GM23338 (cell line): ENCODE results near the gene GSN. TPM values are rescaled to one million over a fixed set of nuclear protein-coding genes. Genes with fewer than 3 reads are reported as not detected.

Experiments
- ATAC-seq: fragments of 200-7000 bp; cut with Tn5 transposase; 3 replicates; pipeline ENCODE4 v1.9.1; 2020
- DNase-seq: peaks from one replicate; pipeline ENCODE4 v3.0.0-alpha.2; 2015; ENCODE audit warnings: low spot score
- H2AFZ ChIP-seq: fragments of 200-600 bp; sonication (generic); 2 replicates; pipeline ENCODE4 v1.8.0; 2016; ENCODE audit warnings: antibody characterized with exemption, mild to moderate bottlenecking, moderate library complexity
- H3F3A ChIP-seq: fragments of 200-600 bp; sonication (generic); replicated peaks from 2 replicates; pipeline ENCODE4 v1.8.0; 2017; ENCODE audit warnings: antibody characterized with exemption, mixed run types, low read depth
- H3K27ac ChIP-seq: fragments of 200-600 bp; sonication (generic); 2 replicates; pipeline ENCODE4 v1.6.1; 2016; ENCODE audit warnings: low read depth
- H3K27me3 ChIP-seq: fragments of 200-600 bp; sonication (generic); 2 replicates; pipeline ENCODE4 v1.8.0; 2016; ENCODE audit warnings: mild to moderate bottlenecking, mixed run types, moderate library complexity; ENCODE audit not compliant: insufficient read depth
- H3K36me3 ChIP-seq: fragments of 200-600 bp; sonication (generic); 2 replicates; pipeline ENCODE4 v1.8.0; 2016; ENCODE audit warnings: mild to moderate bottlenecking; ENCODE audit not compliant: insufficient read depth
- H3K4me1 ChIP-seq: fragments of 200-600 bp; sonication (generic); 2 replicates; pipeline ENCODE4 v1.8.0; 2016; ENCODE audit warnings: mild to moderate bottlenecking, moderate library complexity; ENCODE audit not compliant: insufficient read depth
- H3K4me2 ChIP-seq: fragments of 200-600 bp; sonication (generic); 2 replicates; pipeline ENCODE4 v1.7.1; 2017; ENCODE audit warnings: mixed run types
- H3K4me3 ChIP-seq: fragments of 200-600 bp; sonication (generic); 2 replicates; pipeline ENCODE4 v1.6.1; 2016; ENCODE audit warnings: mixed run types
- H3K79me2 ChIP-seq: fragments of 200-600 bp; sonication (generic); replicated peaks from 2 replicates; pipeline ENCODE4 v1.8.0; 2017; ENCODE audit warnings: mild to moderate bottlenecking; ENCODE audit not compliant: insufficient read depth
- H3K9me2 ChIP-seq: fragments of 200-600 bp; sonication (generic); 2 replicates; pipeline ENCODE4 v1.8.0; 2017; ENCODE audit not compliant: insufficient read depth
- H4K20me1 ChIP-seq: fragments of 200-600 bp; sonication (generic); replicated peaks from 2 replicates; pipeline ENCODE4 v1.8.0; 2017; ENCODE audit warnings: mild to moderate bottlenecking; ENCODE audit not compliant: insufficient read depth
- H3K27ac Mint-ChIP-seq: 2 replicates; pipeline ENCODE4 v1.8.0; 2020; ENCODE audit warnings: inconsistent platforms, mild to moderate bottlenecking, moderate library complexity, mixed read lengths
- H3K27me3 Mint-ChIP-seq: 3 replicates; pipeline ENCODE4 v1.8.0; 2022; ENCODE audit warnings: low read depth, mild to moderate bottlenecking, moderate library complexity, mixed read lengths, inconsistent platforms; ENCODE audit not compliant: insufficient read depth, poor library complexity
- H3K36me3 Mint-ChIP-seq: 3 replicates; pipeline ENCODE4 v1.8.0; 2021; ENCODE audit warnings: low read depth, mild to moderate bottlenecking, inconsistent platforms, moderate library complexity, mixed read lengths
- H3K4me1 Mint-ChIP-seq: 3 replicates; pipeline ENCODE4 v1.8.0; 2020; ENCODE audit warnings: mild to moderate bottlenecking, inconsistent platforms, mixed read lengths
- H3K4me3 Mint-ChIP-seq: 3 replicates; pipeline ENCODE4 v1.8.0; 2021; ENCODE audit warnings: moderate library complexity, mild to moderate bottlenecking, inconsistent platforms, mixed read lengths
- H3K9me3 Mint-ChIP-seq: 3 replicates; pipeline ENCODE4 v1.8.0; 2020; ENCODE audit warnings: moderate library complexity, mild to moderate bottlenecking, inconsistent platforms, mixed read lengths
- CREB1 ChIP-seq: fragments of 250-450 bp; sonication (Bioruptor Pico); IDR thresholded peaks from 2 replicates; pipeline ENCODE4 v1.5.0; 2020; ENCODE audit warnings: low read depth, mild to moderate bottlenecking, moderate library complexity
- ETS1 ChIP-seq: IDR thresholded peaks from 2 replicates; pipeline ENCODE4 v1.6.1; 2016; ENCODE audit warnings: antibody characterized with exemption
- JUNB ChIP-seq: IDR thresholded peaks from one replicate; pipeline ENCODE4 v1.6.1; 2016; ENCODE audit warnings: antibody characterized with exemption; ENCODE audit not compliant: unreplicated experiment
- NANOG ChIP-seq: IDR thresholded peaks from 2 replicates; pipeline ENCODE4 v1.6.1; 2016; ENCODE audit warnings: antibody characterized with exemption, borderline replicate concordance
- REST ChIP-seq: IDR thresholded peaks from one replicate; pipeline ENCODE4 v1.6.1; 2018; ENCODE audit warnings: antibody characterized with exemption; ENCODE audit not compliant: unreplicated experiment
- STAT1 ChIP-seq: IDR thresholded peaks from one replicate; pipeline ENCODE4 v1.6.1; 2016; ENCODE audit warnings: antibody characterized with exemption; ENCODE audit not compliant: unreplicated experiment
- ZNF114 ChIP-seq: fragments of 250-450 bp; sonication (Bioruptor Pico); IDR thresholded peaks from 2 replicates; pipeline ENCODE4 v1.5.0; 2020; ENCODE audit warnings: mild to moderate bottlenecking, moderate library complexity
- ZNF462 ChIP-seq: fragments of 250-450 bp; sonication (Bioruptor Pico); IDR thresholded peaks from 2 replicates; pipeline ENCODE4 v1.5.0; 2020; ENCODE audit warnings: mild to moderate bottlenecking, moderate library complexity
- polyA plus RNA-seq: library from polyadenylated mRNA; unstranded; fragments of >200 nt; fragmentation: Nextera tagmentation; extraction: Ambion mirVana; gene quantifications from 2 replicates; pipeline ENCODE4 v1.2.1, GENCODE V29; 2016
- total RNA-seq: library from RNA; depleted of rRNA; stranded (reverse); fragments of >200 nt; shearing (Covaris generic); gene quantifications from 2 replicates; pipeline ENCODE4 v1.2.3, GENCODE V29; 2014

The GSN gene
- total and polyA plus RNA-seq, 2 experiments from 2014 or later = 30.2 to 85.7 TPM

- TF ChIP-seq ETS1 (no peak), CREB1 (CRISPR knock-in tag) (no peak), JUNB (no peak), ZNF462 (CRISPR knock-in tag) (no peak)
These were observed 48.4 kb upstream of the GSN start (continued) for GRCh38 chr9:121219530-121219929.

DNA sequence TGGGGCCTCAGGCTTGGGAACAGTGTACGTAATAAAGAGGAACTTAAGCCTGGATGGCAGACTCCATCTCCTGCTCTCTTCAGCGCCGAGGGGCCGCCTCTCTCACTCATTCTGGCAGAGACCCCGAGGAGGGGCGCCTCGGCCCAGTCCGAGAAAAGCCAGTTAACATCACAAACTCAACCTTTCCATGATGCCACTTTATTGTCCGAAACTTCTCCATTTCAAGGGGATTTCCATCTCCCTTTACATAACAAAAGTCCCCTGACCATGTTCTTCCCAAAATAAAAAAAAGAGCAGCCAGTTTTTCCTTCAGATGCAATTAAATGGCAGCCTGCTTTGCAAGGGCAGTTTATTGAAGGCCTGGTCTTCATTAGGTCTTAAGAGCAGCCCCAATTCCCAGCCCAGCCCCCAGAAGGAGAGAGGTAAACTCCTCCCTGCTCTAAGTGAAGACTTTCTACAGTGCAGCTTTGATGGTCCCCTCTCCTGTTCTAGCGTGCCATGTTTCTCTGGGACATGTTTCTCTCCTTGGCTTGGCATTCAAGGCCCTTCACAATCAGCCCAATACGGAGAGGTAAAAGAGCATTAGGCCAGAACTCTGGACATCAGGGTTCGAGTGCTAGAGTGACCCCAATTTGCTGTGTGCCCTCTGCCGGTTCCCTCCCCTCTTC lies 46.8 kb upstream of the GSN start:
- Mint-ChIP-seq H3K27me3 (peaks cover 9% of the 10 kb centered on the region), H3K27ac (peak overlapping the region; percentile 89), H3K36me3 (peaks cover 3% of the 10 kb centered on the region; the same call in 2 of the 3 replicates), H3K4me1 (peaks cover 33% of the 10 kb centered on the region), H3K4me3 (peak overlapping the region; percentile 56), H3K9me3 (no peaks in the 10 kb centered on the region; the same call in 2 of the 3 replicates)
- H3F3A ChIP-seq = no peaks in the 10 kb centered on the region; the same call in 1 of the 2 replicates
- H3K27ac ChIP-seq = peak overlapping the region; percentile 67
- H3K27me3 ChIP-seq = no peaks in the 10 kb centered on the region
- TF ChIP-seq NANOG (no peak), REST (no peak), STAT1 (no peak), ZNF114 (CRISPR knock-in tag) (peak; percentile 27; the same call in 1 of the 2 replicates), CREB1 (CRISPR knock-in tag) (peak; percentile 43)
- DNase-seq = peak; percentile 79
- peaks cover 33% of the 10 kb centered on the region for H3K4me1 ChIP-seq
- no peaks in the 10 kb centered on the region for H4K20me1 ChIP-seq
- H3K79me2 ChIP-seq = no peaks in the 10 kb centered on the region
- no peaks in the 10 kb centered on the region for H3K36me3 ChIP-seq
- peak overlapping the region; percentile 28 for H3K4me2 ChIP-seq
- H3K4me3 ChIP-seq = peak overlapping the region; percentile 9; the same call in 1 of the 2 replicates
- H2AFZ ChIP-seq = peak overlapping the region; percentile 2; the same call in 1 of the 2 replicates
- H3K9me2 ChIP-seq = no peaks in the 10 kb centered on the region
- ATAC-seq = peak; percentile 93
